HL-60/S4 treated with phorbol 12-myristate 13-acetate at 8.2 ng/mL for 4 days and 3 days (cell line): ENCODE measurements around the gene EPHA10.

Source experiments
- in situ Hi-C: fragments of 300-500 bp; cut with MboI; formaldehyde crosslinking; loops from 2 replicates; pipeline ENCODE4 v1.15.0; 2022; ENCODE audit warnings: low sequenced_read_pairs

Gene EPHA10

GRCh38 chr1:37676281-37677142 lies 88.4 kb downstream of the EPHA10 start:
- in situ Hi-C loops: no loop called here

- in situ Hi-C loops: no loop called here
Observed at GRCh38 chr1:37673920-37674319, 91.0 kb downstream of the EPHA10 start.

GRCh38 chr1:37672136-37672870 lies 92.6 kb downstream of the EPHA10 start:
- in situ Hi-C loops: no loop called here

GRCh38 chr1:37671261-37671660 lies 93.7 kb downstream of the EPHA10 start:
- in situ Hi-C loops: no loop called here

- in situ Hi-C loops: no loop called here
Observed at GRCh38 chr1:37670133-37670532, 94.8 kb downstream of the EPHA10 start.

- in situ Hi-C loops: no loop called here
Observed at GRCh38 chr1:37667023-37667671, 97.8 kb downstream of the EPHA10 start.

GRCh38 chr1:37666241-37666867 lies 98.6 kb downstream of the EPHA10 start:
- in situ Hi-C loops: no loop called here
